Ascending aorta (tissue), 2 donors: Measurements from ENCODE around the gene VEPH1. TPM values are rescaled to one million over a fixed set of nuclear protein-coding genes. Genes with fewer than 3 reads are reported as not detected.
"Not testable (repeated sequence)": the region's sequence is repeated elsewhere in the genome, so short reads cannot be mapped to it uniquely, and the experiment has no call there.

ENCODE experiments used
- DNase-seq, 2 donors: peaks; one replicate each; pipeline ENCODE4 v3.0.0-alpha.2; 2019; ENCODE audit warnings: low spot score in 2 of 2
- H3K27ac ChIP-seq, 2 donors: fragments of 200-600 bp; sonication (generic); one replicate each; pipeline ENCODE4 v1.5.1; 2016 to 2017; ENCODE audit warnings: mild to moderate bottlenecking in 1 of 2
- H3K27me3 ChIP-seq: fragments of 200-600 bp; sonication (generic); one replicate; pipeline ENCODE4 v1.5.1; 2017
- H3K36me3 ChIP-seq, 2 donors: fragments of 200-600 bp; sonication (generic); one replicate each; pipeline ENCODE4 v1.5.1; 2016
- H3K4me1 ChIP-seq, 2 donors: fragments of 200-600 bp; sonication (generic); one replicate each; pipeline ENCODE4 v1.5.1; 2016 to 2017; ENCODE audit warnings: mild to moderate bottlenecking in 1 of 2
- H3K4me3 ChIP-seq, 2 donors: fragments of 200-600 bp; sonication (generic); one replicate each; pipeline ENCODE4 v1.5.1; 2016 to 2017; ENCODE audit warnings: mild to moderate bottlenecking in 1 of 2
- H3K9me3 ChIP-seq, 2 donors: fragments of 200-600 bp; sonication (generic); one replicate each; pipeline ENCODE4 v1.5.1; 2016
- CTCF ChIP-seq, 3 experiments: fragments of 200-600 bp in 2 of 3; fragments of 450-650 bp in 1 of 3; sonication (generic) in 2 of 3; IDR thresholded peaks; one replicate each; pipeline ENCODE4 v1.5.1; 2016 to 2019; ENCODE audit warnings: antibody characterized with exemption in 3 of 3, mild to moderate bottlenecking in 1 of 3, moderate library complexity in 1 of 3
- intact Hi-C: fragments of 100-400 bp; cut with DNase I; formaldehyde crosslinking; loops from one replicate; pipeline ENCODE4 v1.15.1; 2023
- total RNA-seq: library from RNA; depleted of rRNA; stranded (reverse); fragments of >200 nt; gene quantifications from one replicate; pipeline ENCODE4 v1.1.0, GENCODE V29; 2016

Gene VEPH1
- total RNA-seq, 1 donor from 2014 or later = 2.2 TPM

- no peaks in the 10 kb centered on the region for H3K4me1 ChIP-seq
- H3K36me3 ChIP-seq = no peaks in the 10 kb centered on the region
- H3K4me3 ChIP-seq = no peak overlapping the region
- no peak overlapping the region for H3K27ac ChIP-seq
- no peaks in the 10 kb centered on the region for H3K9me3 ChIP-seq
- H3K27me3 ChIP-seq = no peaks in the 10 kb centered on the region
- DNase-seq = no peak
- TF ChIP-seq CTCF (IDR thresholded peaks at IDR 0.05) = no peak
- intact Hi-C loops = no loop called here
These were observed 173.7 kb downstream of the VEPH1 start for GRCh38 chr3:157329551-157329950.

GRCh38 chr3:157327837-157328236 lies 175.4 kb downstream of the VEPH1 start:
- intact Hi-C loops = no loop called here
- no peaks in the 10 kb centered on the region for H3K27me3 ChIP-seq
- no peak overlapping the region for H3K4me3 ChIP-seq
- H3K9me3 ChIP-seq = no peaks in the 10 kb centered on the region
- no peak overlapping the region for H3K27ac ChIP-seq
- DNase-seq = no peak
- TF ChIP-seq CTCF (IDR thresholded peaks at IDR 0.05) = no peak
- no peaks in the 10 kb centered on the region for H3K36me3 ChIP-seq
- no peaks in the 10 kb centered on the region for H3K4me1 ChIP-seq

GRCh38 chr3:157327018-157327417 lies 176.2 kb downstream of the VEPH1 start:
- no peak for TF ChIP-seq CTCF (IDR thresholded peaks at IDR 0.05)
- intact Hi-C loops = no loop called here
- Histone ChIP-seq H3K36me3 (no peaks in the 10 kb centered on the region), H3K27ac (no peak overlapping the region), H3K4me1 (no peaks in the 10 kb centered on the region), H3K9me3 (no peaks in the 10 kb centered on the region), H3K27me3 (no peaks in the 10 kb centered on the region), H3K4me3 (no peak overlapping the region)
- DNase-seq = no peak

GRCh38 chr3:157324869-157325268 lies 178.3 kb downstream of the VEPH1 start:
- H3K27ac ChIP-seq, H3K9me3 ChIP-seq, intact Hi-C loops: not testable (repeated sequence)

GRCh38 chr3:157323360-157323759 lies 179.9 kb downstream of the VEPH1 start:
- intact Hi-C loops = no loop called here
- no peaks in the 10 kb centered on the region for H3K4me1 ChIP-seq
- H3K36me3 ChIP-seq = no peaks in the 10 kb centered on the region
- no peak overlapping the region for H3K27ac ChIP-seq
- DNase-seq = no peak
- H3K4me3 ChIP-seq = no peak overlapping the region
- no peaks in the 10 kb centered on the region for H3K9me3 ChIP-seq
- H3K27me3 ChIP-seq = no peaks in the 10 kb centered on the region
- no peak for TF ChIP-seq CTCF (IDR thresholded peaks at IDR 0.05)

More at GRCh38 chr3:157324869-157325268, 178.3 kb downstream of the VEPH1 start:
- H3K36me3 ChIP-seq, DNase-seq, H3K4me3 ChIP-seq, H3K4me1 ChIP-seq, H3K27me3 ChIP-seq: not testable (repeated sequence)

GRCh38 chr3:157319672-157320071 lies 183.5 kb downstream of the VEPH1 start:
- H3K4me1 ChIP-seq = no peaks in the 10 kb centered on the region
- TF ChIP-seq CTCF (IDR thresholded peaks at IDR 0.05) = no peak
- no peak for DNase-seq
- no peaks in the 10 kb centered on the region for H3K36me3 ChIP-seq
- no peaks in the 10 kb centered on the region for H3K9me3 ChIP-seq
- H3K4me3 ChIP-seq = no peak overlapping the region
- H3K27ac ChIP-seq = no peak overlapping the region
- intact Hi-C loops = no loop called here
- no peaks in the 10 kb centered on the region for H3K27me3 ChIP-seq
